OCI-LY1 (cell line): Measurements from ENCODE around the gene H1-8.

Experiments
- H2AFZ ChIP-seq: fragments of 200-600 bp; sonication (generic), shearing (Covaris generic); 2 replicates; pipeline ENCODE4 v1.6.0; 2014; ENCODE audit warnings: antibody characterized with exemption, mild to moderate bottlenecking, low read length
- H3F3A ChIP-seq: fragments of 200-600 bp; sonication (generic), shearing (Covaris generic); 2 replicates; pipeline ENCODE4 v1.6.0; 2014; ENCODE audit warnings: mild to moderate bottlenecking, antibody characterized with exemption, low read length, moderate library complexity; ENCODE audit not compliant: insufficient read depth
- H3K27ac ChIP-seq: fragments of 200-600 bp; sonication (generic); 2 replicates; pipeline ENCODE4 v1.5.1; 2014; ENCODE audit warnings: low read length, mixed run types, mild to moderate bottlenecking, low read depth; ENCODE audit not compliant: poor library complexity, severe bottlenecking
- H3K27me3 ChIP-seq: fragments of 200-600 bp; sonication (generic); 2 replicates; pipeline ENCODE4 v1.6.0; 2014; ENCODE audit warnings: antibody characterized with exemption, mild to moderate bottlenecking, low read length, moderate library complexity; ENCODE audit not compliant: insufficient read depth
- H3K36me3 ChIP-seq: fragments of 200-600 bp; sonication (generic); 2 replicates; pipeline ENCODE4 v1.6.1; 2014; ENCODE audit warnings: mild to moderate bottlenecking, antibody characterized with exemption, low read length, moderate library complexity, mixed read lengths; ENCODE audit not compliant: insufficient read depth
- H3K4me1 ChIP-seq: fragments of 200-600 bp; sonication (generic); 2 replicates; pipeline ENCODE4 v1.5.1; 2014; ENCODE audit warnings: mild to moderate bottlenecking, low read length, moderate library complexity; ENCODE audit not compliant: insufficient read depth, severe bottlenecking
- H3K4me2 ChIP-seq: fragments of 200-600 bp; sonication (generic), shearing (Covaris generic); 2 replicates; pipeline ENCODE4 v1.6.1; 2014; ENCODE audit warnings: low read length
- H3K4me3 ChIP-seq: fragments of 200-600 bp; sonication (generic); 2 replicates; pipeline ENCODE4 v1.5.1; 2014; ENCODE audit warnings: low read length, low read depth, mild to moderate bottlenecking, mixed read lengths; ENCODE audit not compliant: poor library complexity, severe bottlenecking
- H3K79me2 ChIP-seq: fragments of 200-600 bp; shearing (Covaris generic); 2 replicates; pipeline ENCODE4 v1.6.1; 2016; ENCODE audit warnings: mixed run types, low read length, mixed read lengths; ENCODE audit not compliant: insufficient read depth
- H3K9ac ChIP-seq: fragments of 200-600 bp; sonication (generic), shearing (Covaris generic); 2 replicates; pipeline ENCODE4 v1.6.1; 2014; ENCODE audit warnings: mild to moderate bottlenecking, low read length, mixed read lengths
- H3K9me2 ChIP-seq: fragments of 200-600 bp; sonication (generic), shearing (Covaris generic); 2 replicates; pipeline ENCODE4 v1.6.1; 2014; ENCODE audit warnings: low read depth, mild to moderate bottlenecking, low read length, mixed read lengths
- H3K9me3 ChIP-seq: fragments of 200-600 bp; shearing (Covaris generic); 2 replicates; pipeline ENCODE4 v1.6.1; 2014; ENCODE audit warnings: low read length, mixed read lengths
- H4K20me1 ChIP-seq: fragments of 200-600 bp; sonication (generic), shearing (Covaris generic); 2 replicates; pipeline ENCODE4 v1.6.0; 2016; ENCODE audit warnings: mild to moderate bottlenecking, low read length; ENCODE audit not compliant: insufficient read depth
- EZH2 ChIP-seq: fragments of 200-600 bp; sonication (generic), shearing (Covaris generic); IDR thresholded peaks from 2 replicates; pipeline ENCODE4 v1.8.0; 2017; ENCODE audit warnings: borderline replicate concordance, mixed run types, mild to moderate bottlenecking, antibody characterized with exemption, low read length, moderate library complexity, mixed read lengths
- TF ChIP-seq, protein P1 (sequence below): fragments of 200-600 bp; sonication (generic), shearing (Covaris generic); IDR thresholded peaks from 2 replicates; pipeline ENCODE4 v1.5.1; 2017; ENCODE audit warnings: mild to moderate bottlenecking, antibody characterized with exemption, low read length, moderate library complexity, mixed read lengths

H1-8 gene

DNA sequence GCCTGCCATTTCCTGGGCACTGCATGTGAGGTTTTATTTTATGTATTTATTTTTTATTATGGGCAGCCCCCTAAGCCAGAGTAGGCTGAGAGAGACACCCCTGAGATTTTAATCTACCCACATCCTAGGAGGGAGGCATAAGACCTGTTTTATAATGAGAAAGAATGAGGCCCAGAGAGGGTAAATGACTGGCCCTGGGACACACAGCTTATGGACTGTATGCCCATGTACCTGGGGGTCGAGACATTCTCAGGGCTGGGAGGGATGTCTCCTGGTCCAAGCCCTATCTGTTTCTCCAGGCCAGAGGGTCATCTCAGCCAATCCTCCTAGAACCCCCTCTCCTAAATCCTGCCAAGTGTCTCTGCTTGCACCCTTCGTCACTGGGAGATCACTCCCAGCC, 57.4 kb downstream of the H1-8 start:
- Histone ChIP-seq H3K27ac (no peak overlapping the region), H3F3A (no peaks in the 10 kb centered on the region), H3K36me3 (no peaks in the 10 kb centered on the region), H3K4me3 (no peak overlapping the region), H3K79me2 (no peaks in the 10 kb centered on the region), H3K4me1 (peaks cover 1% of the 10 kb centered on the region), H4K20me1 (no peaks in the 10 kb centered on the region), H3K9me2 (no peaks in the 10 kb centered on the region), H3K9ac (no peak overlapping the region), H3K27me3 (peaks cover 14% of the 10 kb centered on the region; the same call in 1 of the 2 replicates), H3K4me2 (no peak overlapping the region), H3K9me3 (no peaks in the 10 kb centered on the region), H2AFZ (no peak overlapping the region)
- TF ChIP-seq EZH2, result no peak
- TF ChIP-seq, protein P1, sequence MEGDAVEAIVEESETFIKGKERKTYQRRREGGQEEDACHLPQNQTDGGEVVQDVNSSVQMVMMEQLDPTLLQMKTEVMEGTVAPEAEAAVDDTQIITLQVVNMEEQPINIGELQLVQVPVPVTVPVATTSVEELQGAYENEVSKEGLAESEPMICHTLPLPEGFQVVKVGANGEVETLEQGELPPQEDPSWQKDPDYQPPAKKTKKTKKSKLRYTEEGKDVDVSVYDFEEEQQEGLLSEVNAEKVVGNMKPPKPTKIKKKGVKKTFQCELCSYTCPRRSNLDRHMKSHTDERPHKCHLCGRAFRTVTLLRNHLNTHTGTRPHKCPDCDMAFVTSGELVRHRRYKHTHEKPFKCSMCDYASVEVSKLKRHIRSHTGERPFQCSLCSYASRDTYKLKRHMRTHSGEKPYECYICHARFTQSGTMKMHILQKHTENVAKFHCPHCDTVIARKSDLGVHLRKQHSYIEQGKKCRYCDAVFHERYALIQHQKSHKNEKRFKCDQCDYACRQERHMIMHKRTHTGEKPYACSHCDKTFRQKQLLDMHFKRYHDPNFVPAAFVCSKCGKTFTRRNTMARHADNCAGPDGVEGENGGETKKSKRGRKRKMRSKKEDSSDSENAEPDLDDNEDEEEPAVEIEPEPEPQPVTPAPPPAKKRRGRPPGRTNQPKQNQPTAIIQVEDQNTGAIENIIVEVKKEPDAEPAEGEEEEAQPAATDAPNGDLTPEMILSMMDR, result no peak
